HL-60 (cell line): ENCODE results near the gene SLC10A7.

ENCODE experiments used
- GABPA ChIP-seq: IDR thresholded peaks from 2 replicates; pipeline ENCODE4 v1.6.1; 2012; ENCODE audit warnings: low read depth
- POLR2AphosphoS5 ChIP-seq: IDR thresholded peaks from 2 replicates; pipeline ENCODE4 v1.6.1; 2012; ENCODE audit warnings: low read depth
- SPI1 ChIP-seq: IDR thresholded peaks from 2 replicates; pipeline ENCODE4 v1.6.1; 2012; ENCODE audit warnings: low read depth, mild to moderate bottlenecking, borderline replicate concordance
- TF ChIP-seq, protein P1 (sequence below): IDR thresholded peaks from one replicate; pipeline ENCODE4 v1.5.1; 2011; ENCODE audit warnings: low read length, control low read depth, inconsistent platforms; ENCODE audit not compliant: insufficient read depth
- TF ChIP-seq, protein P2 (sequence below): IDR thresholded peaks from 2 replicates; pipeline ENCODE4 v1.6.1; 2012; ENCODE audit warnings: low read depth; ENCODE audit not compliant: insufficient replicate concordance

DNA sequence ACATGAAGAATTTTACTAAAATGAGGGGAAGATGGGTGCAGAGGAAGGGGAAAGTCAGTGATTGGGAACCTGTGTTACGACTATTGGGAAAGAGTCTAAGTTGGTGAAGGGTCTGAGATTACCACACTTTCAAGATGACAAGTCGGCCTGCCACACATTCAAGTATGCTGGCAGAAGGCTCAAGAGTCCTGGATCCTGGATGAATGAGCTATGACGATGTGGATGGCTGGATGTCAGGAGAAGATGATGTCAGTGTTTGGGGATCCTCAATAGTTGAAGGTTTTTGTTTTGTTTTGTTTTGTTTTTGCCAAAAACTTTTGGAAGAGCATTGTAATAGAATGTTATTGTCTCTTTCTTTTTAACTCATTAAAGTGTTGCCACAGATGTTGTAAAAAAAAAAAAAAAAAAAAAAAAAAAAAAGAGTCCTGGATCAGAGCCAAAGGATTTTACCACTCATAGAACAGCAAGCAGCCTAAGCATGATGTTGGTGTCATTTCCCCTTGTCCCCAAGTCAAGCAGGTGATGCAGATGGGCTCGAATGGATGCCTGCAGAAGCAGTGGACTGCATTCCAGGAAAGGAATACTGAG is 186.8 kb downstream of the SLC10A7 start:
- TF ChIP-seq POLR2AphosphoS5: no peak
- TF ChIP-seq GABPA: no peak
- TF ChIP-seq, protein P1, sequence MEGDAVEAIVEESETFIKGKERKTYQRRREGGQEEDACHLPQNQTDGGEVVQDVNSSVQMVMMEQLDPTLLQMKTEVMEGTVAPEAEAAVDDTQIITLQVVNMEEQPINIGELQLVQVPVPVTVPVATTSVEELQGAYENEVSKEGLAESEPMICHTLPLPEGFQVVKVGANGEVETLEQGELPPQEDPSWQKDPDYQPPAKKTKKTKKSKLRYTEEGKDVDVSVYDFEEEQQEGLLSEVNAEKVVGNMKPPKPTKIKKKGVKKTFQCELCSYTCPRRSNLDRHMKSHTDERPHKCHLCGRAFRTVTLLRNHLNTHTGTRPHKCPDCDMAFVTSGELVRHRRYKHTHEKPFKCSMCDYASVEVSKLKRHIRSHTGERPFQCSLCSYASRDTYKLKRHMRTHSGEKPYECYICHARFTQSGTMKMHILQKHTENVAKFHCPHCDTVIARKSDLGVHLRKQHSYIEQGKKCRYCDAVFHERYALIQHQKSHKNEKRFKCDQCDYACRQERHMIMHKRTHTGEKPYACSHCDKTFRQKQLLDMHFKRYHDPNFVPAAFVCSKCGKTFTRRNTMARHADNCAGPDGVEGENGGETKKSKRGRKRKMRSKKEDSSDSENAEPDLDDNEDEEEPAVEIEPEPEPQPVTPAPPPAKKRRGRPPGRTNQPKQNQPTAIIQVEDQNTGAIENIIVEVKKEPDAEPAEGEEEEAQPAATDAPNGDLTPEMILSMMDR: no peak
- TF ChIP-seq, protein P2, sequence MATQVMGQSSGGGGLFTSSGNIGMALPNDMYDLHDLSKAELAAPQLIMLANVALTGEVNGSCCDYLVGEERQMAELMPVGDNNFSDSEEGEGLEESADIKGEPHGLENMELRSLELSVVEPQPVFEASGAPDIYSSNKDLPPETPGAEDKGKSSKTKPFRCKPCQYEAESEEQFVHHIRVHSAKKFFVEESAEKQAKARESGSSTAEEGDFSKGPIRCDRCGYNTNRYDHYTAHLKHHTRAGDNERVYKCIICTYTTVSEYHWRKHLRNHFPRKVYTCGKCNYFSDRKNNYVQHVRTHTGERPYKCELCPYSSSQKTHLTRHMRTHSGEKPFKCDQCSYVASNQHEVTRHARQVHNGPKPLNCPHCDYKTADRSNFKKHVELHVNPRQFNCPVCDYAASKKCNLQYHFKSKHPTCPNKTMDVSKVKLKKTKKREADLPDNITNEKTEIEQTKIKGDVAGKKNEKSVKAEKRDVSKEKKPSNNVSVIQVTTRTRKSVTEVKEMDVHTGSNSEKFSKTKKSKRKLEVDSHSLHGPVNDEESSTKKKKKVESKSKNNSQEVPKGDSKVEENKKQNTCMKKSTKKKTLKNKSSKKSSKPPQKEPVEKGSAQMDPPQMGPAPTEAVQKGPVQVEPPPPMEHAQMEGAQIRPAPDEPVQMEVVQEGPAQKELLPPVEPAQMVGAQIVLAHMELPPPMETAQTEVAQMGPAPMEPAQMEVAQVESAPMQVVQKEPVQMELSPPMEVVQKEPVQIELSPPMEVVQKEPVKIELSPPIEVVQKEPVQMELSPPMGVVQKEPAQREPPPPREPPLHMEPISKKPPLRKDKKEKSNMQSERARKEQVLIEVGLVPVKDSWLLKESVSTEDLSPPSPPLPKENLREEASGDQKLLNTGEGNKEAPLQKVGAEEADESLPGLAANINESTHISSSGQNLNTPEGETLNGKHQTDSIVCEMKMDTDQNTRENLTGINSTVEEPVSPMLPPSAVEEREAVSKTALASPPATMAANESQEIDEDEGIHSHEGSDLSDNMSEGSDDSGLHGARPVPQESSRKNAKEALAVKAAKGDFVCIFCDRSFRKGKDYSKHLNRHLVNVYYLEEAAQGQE: no peak
- no peak for TF ChIP-seq SPI1
